ENCODE measurements around the gene PFN3. TPM values are rescaled to one million over a fixed set of nuclear protein-coding genes. Genes with fewer than 3 reads are reported as not detected.

The PFN3 gene
- total RNA-seq, 1 experiment from 2014 or later = not detected

DNA sequence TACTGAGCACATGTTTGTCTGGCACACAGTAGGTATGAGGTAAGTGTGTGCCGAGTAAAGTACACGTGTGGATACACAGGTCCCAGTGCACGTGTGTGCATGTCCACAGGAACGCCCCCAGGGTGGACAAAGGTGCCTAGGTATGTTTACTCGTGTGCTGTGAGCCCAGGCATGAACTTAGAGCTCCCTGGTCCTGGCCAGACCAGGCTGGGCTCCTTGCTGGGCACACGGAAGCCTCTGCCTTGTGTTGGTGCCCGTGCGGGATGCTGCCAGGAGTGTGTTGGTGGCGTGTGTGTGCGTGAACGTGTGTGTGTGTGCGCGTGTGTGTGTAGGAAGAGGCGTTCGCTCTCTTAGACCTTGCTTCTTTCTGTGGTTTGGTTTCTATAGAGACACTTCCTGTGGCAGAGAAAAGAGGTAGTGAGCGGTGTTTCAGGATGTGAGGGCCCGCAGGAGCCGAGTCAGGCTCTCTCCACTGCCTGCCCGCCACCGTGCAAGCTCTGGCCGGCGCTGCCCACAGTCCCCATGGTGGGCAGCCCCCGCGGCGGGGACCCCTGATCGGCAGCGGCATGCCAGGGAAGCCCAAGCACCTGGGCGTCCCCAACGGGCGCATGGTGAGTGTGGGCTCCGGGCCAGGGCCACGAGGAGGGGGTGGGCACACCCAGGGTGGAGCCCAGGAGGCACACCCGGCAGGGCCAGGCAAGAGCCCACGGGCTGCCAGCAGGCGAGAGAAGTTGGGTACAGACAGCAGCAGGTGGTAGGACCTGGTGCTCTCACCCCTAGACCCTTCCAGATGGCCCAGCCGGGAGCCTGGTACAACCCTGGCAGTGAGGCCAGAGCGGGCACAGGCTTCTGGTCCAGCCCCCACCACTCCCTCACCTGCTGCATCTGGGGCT lies 42.8 kb downstream of the PFN3 start, which contains the start of gene RGS14:
RGS14 (plus strand) TSS at position 466 of the 893 bp plus-strand sequence; CDS start at position 567, 101 bp downstream.
- no peaks in the 10 kb centered on the region for H3K4me1 ChIP-seq
- no TSS peak for BruUV-seq (replicated peaks)
- H3K9me3 ChIP-seq = no peaks in the 10 kb centered on the region
- no peaks in the 10 kb centered on the region for H3K27me3 ChIP-seq (replicated peaks; ENCODE audit: control insufficient read depth, insufficient read depth, low read length)
- CTCF ChIA-PET = no interaction called here
- no peak within 1 kb of the TSS for H3K4me3 Mint-ChIP-seq (ENCODE audit: unreplicated experiment)
- H3K4me1 Mint-ChIP-seq (ENCODE audit: low read depth, unreplicated experiment) = peaks cover 14% of the 10 kb centered on the region
- DNase-seq = no peak
- no peak within 1 kb of the TSS for H3K4me3 ChIP-seq (ENCODE audit: low read depth, low read length)
- intact Hi-C loops (cut with micrococcal nuclease; ENCODE audit: unreplicated experiment) = no loop called here
- H3K27ac Mint-ChIP-seq (ENCODE audit: unreplicated experiment) = no peak within 1 kb of the TSS
- H3K36me3 Mint-ChIP-seq (ENCODE audit: insufficient read depth, unreplicated experiment) = no peaks in the 10 kb centered on the region
- H3K27me3 Mint-ChIP-seq (ENCODE audit: insufficient read depth, unreplicated experiment) = no peaks in the 10 kb centered on the region
- peaks cover 15% of the 10 kb centered on the region for H3K9me3 Mint-ChIP-seq (ENCODE audit: unreplicated experiment)
- TF ChIP-seq, protein P1, sequence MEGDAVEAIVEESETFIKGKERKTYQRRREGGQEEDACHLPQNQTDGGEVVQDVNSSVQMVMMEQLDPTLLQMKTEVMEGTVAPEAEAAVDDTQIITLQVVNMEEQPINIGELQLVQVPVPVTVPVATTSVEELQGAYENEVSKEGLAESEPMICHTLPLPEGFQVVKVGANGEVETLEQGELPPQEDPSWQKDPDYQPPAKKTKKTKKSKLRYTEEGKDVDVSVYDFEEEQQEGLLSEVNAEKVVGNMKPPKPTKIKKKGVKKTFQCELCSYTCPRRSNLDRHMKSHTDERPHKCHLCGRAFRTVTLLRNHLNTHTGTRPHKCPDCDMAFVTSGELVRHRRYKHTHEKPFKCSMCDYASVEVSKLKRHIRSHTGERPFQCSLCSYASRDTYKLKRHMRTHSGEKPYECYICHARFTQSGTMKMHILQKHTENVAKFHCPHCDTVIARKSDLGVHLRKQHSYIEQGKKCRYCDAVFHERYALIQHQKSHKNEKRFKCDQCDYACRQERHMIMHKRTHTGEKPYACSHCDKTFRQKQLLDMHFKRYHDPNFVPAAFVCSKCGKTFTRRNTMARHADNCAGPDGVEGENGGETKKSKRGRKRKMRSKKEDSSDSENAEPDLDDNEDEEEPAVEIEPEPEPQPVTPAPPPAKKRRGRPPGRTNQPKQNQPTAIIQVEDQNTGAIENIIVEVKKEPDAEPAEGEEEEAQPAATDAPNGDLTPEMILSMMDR (IDR thresholded peaks at IDR 0.05; ENCODE audit: insufficient read depth in 1 of 2, low read depth in 1 of 2, low read length in 1 of 2, severe bottlenecking in 1 of 2, unreplicated experiment in 1 of 2) = no peak
- POLR2A ChIA-PET = no interaction called here
- H3K36me3 ChIP-seq (ENCODE audit: control insufficient read depth, insufficient read depth, low read length) = no peaks in the 10 kb centered on the region

DNA sequence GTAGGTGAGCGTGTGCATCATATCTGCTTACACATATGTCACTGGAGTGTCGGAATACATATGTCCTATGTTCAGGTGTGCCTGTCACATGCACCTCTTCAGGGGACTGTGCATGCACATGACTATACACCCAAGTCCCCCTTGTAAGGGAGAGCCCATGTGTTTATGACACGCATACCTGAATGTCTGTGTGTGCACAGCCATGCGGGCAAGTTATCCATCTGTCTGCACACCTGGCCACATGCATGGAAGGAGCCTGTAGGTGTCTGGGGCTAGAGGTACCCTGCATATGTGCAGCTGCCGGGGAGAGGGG lies 43.4 kb downstream of the PFN3 start:
- Mint-ChIP-seq H3K27ac (ENCODE audit: unreplicated experiment) (no peak overlapping the region), H3K9me3 (ENCODE audit: unreplicated experiment) (peaks cover 15% of the 10 kb centered on the region), H3K36me3 (ENCODE audit: insufficient read depth, unreplicated experiment) (peaks cover 2% of the 10 kb centered on the region), H3K4me3 (ENCODE audit: unreplicated experiment) (no peak overlapping the region), H3K4me1 (ENCODE audit: low read depth, unreplicated experiment) (peaks cover 9% of the 10 kb centered on the region), H3K27me3 (ENCODE audit: insufficient read depth, unreplicated experiment) (no peaks in the 10 kb centered on the region)
- Histone ChIP-seq H3K4me1 (peaks cover 3% of the 10 kb centered on the region; the same call in 1 of the 2 replicates), H3K36me3 (ENCODE audit: control insufficient read depth, insufficient read depth, low read length) (no peaks in the 10 kb centered on the region), H3K4me3 (ENCODE audit: low read depth, low read length) (no peak overlapping the region), H3K9me3 (no peaks in the 10 kb centered on the region), H3K27me3 (replicated peaks; ENCODE audit: control insufficient read depth, insufficient read depth, low read length) (no peaks in the 10 kb centered on the region)
- intact Hi-C loops (cut with micrococcal nuclease; ENCODE audit: unreplicated experiment) = no loop called here
- CTCF ChIA-PET = interaction anchor here (1.4 kb wide), 1 partner anchor 14 kb away, joined by 9 read pairs; no protein-coding TSS in a partner anchor
- DNase-seq = no peak
- POLR2A ChIA-PET = no interaction called here
- TF ChIP-seq, protein P1 (IDR thresholded peaks at IDR 0.05; ENCODE audit: insufficient read depth in 1 of 2, low read depth in 1 of 2, low read length in 1 of 2, severe bottlenecking in 1 of 2, unreplicated experiment in 1 of 2) = no peak
- no TSS peak for BruUV-seq (replicated peaks)

DNA sequence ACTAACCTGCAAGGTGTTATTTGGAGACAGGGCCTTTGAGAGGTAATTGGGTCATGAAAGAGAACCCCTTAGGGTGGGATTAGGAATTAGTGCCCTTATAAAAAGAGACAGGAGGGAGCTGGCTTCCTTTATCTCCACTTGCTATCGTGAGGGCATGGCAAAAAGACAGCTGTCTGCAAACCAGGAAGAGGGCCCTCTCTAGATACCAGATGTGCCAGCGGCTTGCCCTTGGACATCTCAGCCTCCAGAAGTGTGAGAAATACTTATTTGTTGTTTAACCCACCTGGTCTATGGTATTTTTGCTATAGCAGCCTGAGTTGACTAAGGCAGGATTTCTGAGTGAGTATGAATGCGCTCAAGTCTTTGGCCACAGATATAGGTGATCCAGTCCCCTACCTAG lies 43.7 kb downstream of the PFN3 start:
- H3K9me3 ChIP-seq = no peaks in the 10 kb centered on the region
- intact Hi-C loops (cut with micrococcal nuclease; ENCODE audit: unreplicated experiment) = no loop called here
- CTCF ChIA-PET = interaction anchor here (0.7 to 1.4 kb wide), 2 partner anchors 14 to 270 kb away, joined by 5 to 9 read pairs; partner anchors contain the start of gene FGFR4
- peaks cover 6% of the 10 kb centered on the region for H3K36me3 Mint-ChIP-seq (ENCODE audit: insufficient read depth, unreplicated experiment)
- TF ChIP-seq, protein P1 (IDR thresholded peaks at IDR 0.05; ENCODE audit: insufficient read depth in 1 of 2, low read depth in 1 of 2, low read length in 1 of 2, severe bottlenecking in 1 of 2, unreplicated experiment in 1 of 2) = no peak
- no peaks in the 10 kb centered on the region for H3K27me3 ChIP-seq (replicated peaks; ENCODE audit: control insufficient read depth, insufficient read depth, low read length)
- DNase-seq = no peak
- no peak overlapping the region for H3K27ac Mint-ChIP-seq (ENCODE audit: unreplicated experiment)
- BruUV-seq (replicated peaks) = no TSS peak
- H3K4me3 ChIP-seq (ENCODE audit: low read depth, low read length) = no peak overlapping the region
- H3K4me1 ChIP-seq = peaks cover 4% of the 10 kb centered on the region; the same call in 1 of the 2 replicates
- no peaks in the 10 kb centered on the region for H3K36me3 ChIP-seq (ENCODE audit: control insufficient read depth, insufficient read depth, low read length)
- H3K4me3 Mint-ChIP-seq (ENCODE audit: unreplicated experiment) = no peak overlapping the region
- H3K27me3 Mint-ChIP-seq (ENCODE audit: insufficient read depth, unreplicated experiment) = no peaks in the 10 kb centered on the region
- peaks cover 15% of the 10 kb centered on the region for H3K9me3 Mint-ChIP-seq (ENCODE audit: unreplicated experiment)
- peaks cover 9% of the 10 kb centered on the region for H3K4me1 Mint-ChIP-seq (ENCODE audit: low read depth, unreplicated experiment)
- POLR2A ChIA-PET = no interaction called here
